SU-DHL-6 (cell line): Measurements from ENCODE around the gene IFRD2.

Experiments used
- CTCF ChIP-seq: fragments of 200-600 bp; sonication (generic); IDR thresholded peaks from one replicate; pipeline ENCODE4 v1.5.1; 2017; ENCODE audit warnings: antibody characterized with exemption, mild to moderate bottlenecking, low read length, moderate library complexity; ENCODE audit not compliant: insufficient read depth, poor library complexity, severe bottlenecking
- EZH2phosphoT487 ChIP-seq: fragments of 200-600 bp; sonication (generic), shearing (Covaris generic); conservative IDR thresholded peaks from 2 replicates; pipeline ENCODE4 v1.6.1; 2018; ENCODE audit warnings: mild to moderate bottlenecking, antibody characterized with exemption, low read length, moderate library complexity, mixed read lengths

GRCh38 chr3:50334339-50335075 is 42.3 kb upstream of the IFRD2 start:
- TF ChIP-seq CTCF: no peak
- TF ChIP-seq EZH2phosphoT487: no peak
